Hematopoietic multipotent progenitor cell treated with erythropoietin and hydrocortisone succinate and interleukin-3 and kit ligand, for 6 days (in vitro differentiated cells): ENCODE results near the gene EPB41L4B.
"Not testable (repeated sequence)": the region's sequence is repeated elsewhere in the genome, so short reads cannot be mapped to it uniquely, and the experiment has no call there.

Experiments
- DNase-seq: peaks from one replicate; pipeline ENCODE4 v3.0.0-alpha.2; 2015

Gene EPB41L4B

DNA sequence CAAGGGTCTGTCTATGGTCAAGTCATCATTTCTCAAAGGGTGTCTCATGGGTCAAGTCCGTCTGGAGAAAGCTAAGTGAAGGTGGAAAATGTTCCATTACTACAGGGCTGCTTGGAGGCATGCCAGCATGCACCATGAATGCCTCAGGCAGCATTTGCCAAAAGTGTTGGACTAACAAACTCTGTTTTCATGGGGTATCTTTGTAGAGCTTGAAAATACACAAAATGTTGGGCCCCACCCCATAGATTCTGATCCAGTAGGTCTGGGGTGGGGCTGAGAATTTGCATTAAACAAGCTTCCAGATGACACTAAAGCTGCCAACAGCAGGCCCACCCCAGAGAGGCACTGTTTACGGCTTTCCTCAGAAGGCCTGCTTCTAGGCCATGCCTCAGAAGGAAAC is 78.8 kb downstream of the EPB41L4B start:
- no peak for DNase-seq

DNA sequence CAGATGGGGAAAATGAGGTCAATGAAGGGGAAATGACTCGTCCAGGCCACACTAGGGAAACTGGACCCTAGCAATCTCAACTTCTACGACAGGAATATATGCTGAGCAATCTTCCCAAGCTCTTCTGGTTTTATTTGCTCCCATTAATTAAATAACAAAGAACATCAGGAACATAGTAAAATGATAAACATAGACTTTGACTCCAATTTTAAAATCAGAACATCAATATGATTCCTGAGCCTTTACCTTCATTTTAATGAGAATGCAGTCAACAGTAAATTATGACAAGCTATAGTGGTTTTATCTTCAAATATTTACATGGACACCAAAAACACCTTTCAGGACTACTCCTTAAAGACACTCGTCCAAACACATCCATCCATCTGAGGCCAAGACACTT is 79.7 kb downstream of the EPB41L4B start:
- DNase-seq = no peak

- no peak for DNase-seq
These were observed 81.6 kb downstream of the EPB41L4B start for GRCh38 chr9:109239240-109239639.

DNA sequence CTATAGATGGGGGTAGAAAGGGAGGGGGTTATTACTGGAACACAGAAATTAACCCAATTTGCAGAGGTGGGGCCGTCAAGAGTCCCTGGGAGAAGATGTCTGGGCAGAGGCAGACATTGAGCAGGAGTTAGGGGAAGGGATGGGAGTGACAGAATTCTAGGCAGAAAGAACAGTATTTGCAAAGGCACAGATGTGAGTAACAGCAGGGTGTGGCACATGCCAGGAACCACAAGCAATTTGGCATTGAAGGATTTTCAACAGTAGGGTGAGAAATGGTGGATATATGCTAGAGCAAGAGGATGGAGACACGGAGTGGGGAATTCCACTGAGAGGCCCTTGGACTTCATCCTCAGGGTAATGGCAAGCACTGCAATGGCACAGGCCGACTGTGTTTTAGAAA is 82.2 kb downstream of the EPB41L4B start:
- no peak for DNase-seq

DNA sequence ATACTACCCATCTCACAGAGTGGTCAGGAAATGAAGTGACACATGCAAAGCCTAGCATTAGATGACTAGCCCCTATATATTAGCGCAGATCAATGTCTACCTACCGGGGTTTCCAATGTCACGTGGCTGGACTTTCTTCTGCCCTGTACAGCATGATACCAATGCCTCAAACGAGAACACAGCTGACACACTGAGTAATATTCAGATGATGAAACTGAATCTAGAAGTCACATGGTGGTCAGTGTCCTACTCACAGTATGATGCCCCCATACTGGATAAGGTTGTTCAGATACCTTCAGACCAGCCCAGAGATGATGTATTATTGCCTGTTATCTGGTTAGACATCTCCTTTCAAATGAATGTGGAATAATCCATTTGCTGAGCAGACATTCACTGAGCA is 82.7 kb downstream of the EPB41L4B start:
- DNase-seq = no peak

DNA sequence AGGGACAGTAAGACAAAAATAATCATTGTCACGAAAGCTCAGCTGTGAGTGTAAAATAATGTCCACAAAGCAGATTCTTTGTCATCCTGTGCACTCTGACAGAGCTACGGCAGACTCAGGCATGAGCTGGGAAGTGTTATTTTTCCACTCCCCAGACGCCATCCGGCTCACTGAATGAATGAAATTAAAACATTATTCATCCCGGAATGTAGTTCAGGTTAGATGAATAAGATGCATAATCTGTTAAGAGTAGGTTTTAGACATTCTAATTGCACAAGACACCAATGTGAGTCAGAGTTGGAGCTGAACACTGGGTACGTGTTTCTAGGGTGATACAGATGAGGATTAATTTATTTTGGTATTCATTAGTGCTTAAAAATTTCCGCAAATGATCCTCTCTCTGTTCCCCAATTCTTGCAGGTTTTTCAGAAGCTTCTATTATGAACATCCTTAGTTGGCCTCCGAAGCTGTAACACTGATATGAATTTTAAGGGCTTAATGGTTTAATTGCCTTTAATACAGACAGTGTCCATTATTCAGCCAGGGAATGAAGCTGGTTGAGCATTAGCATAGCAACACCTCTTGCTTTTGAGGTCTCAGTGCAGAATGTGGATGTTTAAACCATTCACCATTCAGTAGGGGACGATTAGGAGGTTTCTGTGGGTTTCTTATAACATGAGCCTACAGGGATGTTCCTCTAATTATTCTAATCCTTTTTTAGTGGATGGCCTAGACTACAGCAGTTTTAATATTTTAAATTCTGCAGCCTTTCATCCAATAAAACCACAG is 88.2 kb downstream of the EPB41L4B start:
- DNase-seq = no peak

DNA sequence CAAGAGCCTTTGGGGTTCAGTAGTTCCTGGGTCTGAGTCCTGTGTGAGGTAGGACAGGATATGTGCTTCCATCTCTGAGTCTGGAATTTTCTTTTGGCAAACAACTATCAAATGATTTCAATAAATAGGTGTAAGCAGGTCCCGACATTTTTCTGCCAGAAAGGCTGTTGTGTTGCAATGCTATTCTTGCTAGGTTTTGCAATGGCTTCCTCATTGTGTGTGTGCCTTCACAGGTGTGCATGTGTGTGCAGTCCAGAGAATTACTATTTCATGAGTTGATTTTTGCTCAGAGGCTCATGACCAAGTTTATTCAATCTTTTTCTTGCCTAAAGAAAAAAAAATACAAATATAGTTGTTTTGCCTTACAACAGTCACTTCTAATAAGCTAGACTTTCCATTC is 89.3 kb downstream of the EPB41L4B start:
- DNase-seq = no peak

GRCh38 chr9:109230277-109230676 is 90.6 kb downstream of the EPB41L4B start:
- no peak for DNase-seq

DNA sequence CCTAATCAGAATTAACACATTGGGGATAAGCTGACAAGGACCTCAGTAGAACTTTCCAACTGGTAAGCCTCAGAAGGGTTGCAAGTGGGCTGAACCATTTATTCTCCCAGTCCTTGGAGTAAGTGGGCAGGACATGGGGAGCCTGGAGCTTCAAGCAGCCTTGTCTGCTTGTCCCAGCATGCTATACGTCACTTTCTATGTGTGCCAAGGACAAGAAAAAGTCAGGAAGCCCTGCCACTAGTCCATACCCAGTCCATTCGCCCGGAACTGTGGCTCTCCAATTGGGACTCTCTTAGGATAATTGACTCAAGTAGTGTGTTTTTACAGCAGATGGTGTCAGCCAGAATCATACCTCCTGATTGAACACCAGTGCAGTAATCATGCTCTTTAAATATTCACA is 91.2 kb downstream of the EPB41L4B start:
- DNase-seq = no peak

DNA sequence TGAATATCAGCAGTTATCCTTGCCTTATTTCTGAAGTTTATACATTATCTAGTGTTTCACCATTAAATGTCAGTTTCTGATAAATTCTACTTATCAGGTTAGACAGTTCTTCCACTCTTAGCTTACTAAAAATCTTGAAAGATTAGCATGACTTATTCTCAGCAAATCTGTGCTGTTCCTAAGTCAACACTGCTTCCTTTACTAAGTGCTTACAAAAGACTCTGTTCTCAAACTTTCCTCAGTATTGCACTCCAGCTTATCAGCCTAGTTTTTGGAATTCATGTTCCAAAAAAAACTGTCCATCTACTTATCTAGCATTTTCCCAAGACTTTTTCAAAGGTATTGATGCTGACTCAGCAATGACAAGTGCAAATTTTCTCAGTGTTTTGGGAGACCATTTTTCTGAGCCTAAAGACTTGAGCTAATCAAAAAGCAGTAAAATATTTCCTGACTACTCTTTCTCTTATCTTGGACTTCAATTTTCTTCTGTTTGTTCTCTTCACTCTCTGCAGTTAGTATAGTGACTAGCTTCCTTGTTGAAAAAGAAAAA is 92.7 kb downstream of the EPB41L4B start:
- DNase-seq = no peak

- no peak for DNase-seq
These were observed 95.2 kb downstream of the EPB41L4B start for GRCh38 chr9:109225629-109226028.

DNA sequence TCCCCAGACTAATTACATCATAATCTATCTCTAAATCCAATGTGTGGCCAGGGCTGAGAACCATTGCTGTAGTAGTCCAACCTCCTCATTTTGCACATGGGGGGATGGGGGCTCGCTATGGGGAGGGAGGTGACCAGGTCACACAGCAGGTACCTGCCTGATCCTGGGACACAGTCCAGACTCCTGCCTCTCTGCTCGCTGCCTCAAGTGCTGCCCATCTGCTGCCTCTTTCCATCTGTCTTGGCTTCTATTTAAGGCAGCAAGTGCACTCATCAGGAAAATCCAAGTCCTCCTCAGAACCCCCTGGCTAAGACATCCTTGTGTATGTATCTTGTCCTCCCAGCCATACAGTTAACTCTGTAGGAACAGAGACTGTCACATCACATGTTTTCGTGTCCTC is 96.1 kb downstream of the EPB41L4B start:
- DNase-seq = no peak

- DNase-seq = not testable (repeated sequence)
These were observed 102.6 kb downstream of the EPB41L4B start for GRCh38 chr9:109218242-109218641.

GRCh38 chr9:109214414-109214813 is 106.4 kb downstream of the EPB41L4B start:
- no peak for DNase-seq

DNA sequence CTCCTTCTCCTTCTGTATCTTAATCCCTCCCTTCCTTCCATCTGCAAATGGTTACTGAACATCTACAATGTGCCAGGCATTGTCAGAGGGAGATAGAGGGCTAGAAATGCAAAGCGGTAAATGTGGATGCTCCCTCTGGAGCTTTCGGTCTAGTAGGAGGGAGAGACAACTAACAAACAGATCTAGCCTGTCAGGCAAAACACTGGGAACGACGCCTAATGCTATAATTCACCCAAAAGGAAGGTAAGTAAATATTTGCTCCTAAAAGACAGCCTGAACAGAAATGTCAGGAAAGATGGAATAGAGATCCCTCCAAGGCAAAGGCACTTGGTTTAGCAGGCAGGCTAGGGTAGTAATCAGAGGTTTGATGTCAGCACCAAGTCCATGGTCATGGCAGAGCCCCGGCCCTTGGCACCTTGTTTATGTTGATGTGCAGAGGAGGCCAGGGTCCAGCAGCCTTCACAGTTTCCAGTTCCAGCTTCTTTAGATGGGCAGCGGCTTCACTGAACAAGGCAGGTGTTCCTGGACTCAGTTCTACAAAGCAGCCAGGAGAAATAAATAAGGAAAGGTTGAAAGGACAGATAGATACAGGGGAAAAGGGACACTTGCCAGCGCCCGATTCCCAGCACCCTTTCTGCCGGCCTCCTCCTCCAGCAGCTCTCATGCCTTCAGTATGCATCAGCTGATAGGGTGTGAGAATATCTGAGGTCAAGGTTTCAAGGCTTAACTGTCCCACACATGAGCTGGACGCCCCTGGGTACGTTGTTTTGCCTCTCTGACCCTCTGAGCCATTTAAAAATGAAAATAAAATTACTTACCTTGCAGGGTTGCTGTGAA is 107.4 kb downstream of the EPB41L4B start:
- no peak for DNase-seq

GRCh38 chr9:109212768-109213167 is 108.1 kb downstream of the EPB41L4B start:
- DNase-seq = no peak

DNA sequence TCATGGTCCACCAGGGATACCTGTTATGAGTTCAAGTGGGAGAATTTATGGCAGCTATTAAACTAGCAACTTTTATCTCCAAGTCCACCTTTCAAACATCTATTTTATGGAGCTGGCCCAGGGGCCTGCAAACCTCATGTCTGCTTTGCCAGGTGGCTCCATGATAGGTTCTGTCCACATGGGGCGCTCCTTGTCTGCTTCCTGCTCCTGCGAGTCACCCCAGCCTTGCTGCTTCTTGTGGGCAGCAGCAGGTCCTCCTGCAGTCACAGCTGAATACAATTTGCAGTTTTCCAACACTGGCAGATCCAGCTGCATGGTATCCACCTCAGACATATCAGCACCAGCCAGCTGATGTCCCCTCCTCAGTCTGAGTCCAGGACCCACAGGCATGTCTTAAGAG is 114.2 kb downstream of the EPB41L4B start:
- peak; percentile 7 for DNase-seq

DNA sequence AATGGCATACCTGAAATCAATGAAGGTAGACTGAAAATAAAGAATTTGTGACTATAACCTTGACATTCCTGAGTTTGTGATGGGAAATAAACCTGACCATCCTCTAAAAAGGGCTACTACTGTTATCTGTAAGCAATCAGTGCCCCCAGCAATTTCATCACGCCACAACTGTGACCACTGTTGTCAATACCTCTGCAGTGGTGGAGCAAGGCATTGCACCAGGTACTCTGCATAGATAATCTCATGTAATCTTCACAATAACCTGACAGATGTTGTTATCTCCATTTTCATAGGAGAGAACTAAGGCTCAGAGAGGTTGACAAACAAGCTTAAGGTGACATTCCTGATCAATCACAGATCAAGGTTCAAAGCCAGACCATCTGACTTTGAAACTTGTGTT is 115.3 kb downstream of the EPB41L4B start:
- DNase-seq = no peak

DNA sequence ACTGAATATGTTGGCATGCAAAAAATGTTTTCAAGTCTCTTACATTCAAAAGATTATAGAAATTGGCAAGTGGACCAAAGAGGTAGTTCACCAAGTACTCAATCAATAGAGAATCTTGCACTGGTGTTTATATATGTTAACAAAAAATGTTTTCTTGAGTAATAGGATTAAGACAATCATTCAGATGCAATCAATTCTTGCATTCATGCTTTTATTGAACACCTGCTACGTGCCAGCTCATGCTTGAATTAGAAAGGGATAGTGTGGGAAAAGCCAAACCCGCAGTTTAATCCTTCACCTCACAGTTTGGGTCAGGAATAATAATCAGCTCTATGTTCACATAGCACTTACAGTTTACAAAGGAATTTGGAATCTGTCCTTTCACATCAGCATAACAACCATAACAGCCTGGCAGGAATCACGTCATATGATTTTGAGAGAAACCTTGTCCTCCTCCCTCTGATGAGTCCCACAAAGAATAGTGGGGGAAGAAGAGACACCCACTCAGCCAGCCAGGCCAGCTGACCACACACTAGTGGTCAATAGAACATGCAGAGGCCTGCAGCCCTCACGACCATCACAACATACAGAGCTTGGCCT is 117.0 kb downstream of the EPB41L4B start:
- DNase-seq = no peak

DNA sequence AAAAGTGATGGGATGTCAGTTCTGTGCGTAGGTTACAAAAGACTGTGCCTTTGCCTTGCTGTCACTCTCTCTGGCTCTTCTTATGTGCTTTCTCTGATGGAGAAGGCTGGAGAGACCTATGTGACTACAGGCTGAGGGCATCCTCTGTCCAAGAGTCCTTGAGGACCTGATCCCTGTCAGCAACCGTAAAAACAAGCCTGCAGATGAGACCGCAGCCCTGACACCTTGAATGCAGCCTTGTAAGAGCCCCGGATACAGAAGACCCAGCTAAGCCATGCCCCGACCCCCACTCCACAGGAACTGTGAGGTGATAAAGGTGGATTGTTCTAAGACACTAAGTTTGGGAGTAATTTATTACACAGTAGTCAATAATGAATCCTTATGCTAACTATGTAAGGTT is 121.2 kb downstream of the EPB41L4B start:
- no peak for DNase-seq

DNA sequence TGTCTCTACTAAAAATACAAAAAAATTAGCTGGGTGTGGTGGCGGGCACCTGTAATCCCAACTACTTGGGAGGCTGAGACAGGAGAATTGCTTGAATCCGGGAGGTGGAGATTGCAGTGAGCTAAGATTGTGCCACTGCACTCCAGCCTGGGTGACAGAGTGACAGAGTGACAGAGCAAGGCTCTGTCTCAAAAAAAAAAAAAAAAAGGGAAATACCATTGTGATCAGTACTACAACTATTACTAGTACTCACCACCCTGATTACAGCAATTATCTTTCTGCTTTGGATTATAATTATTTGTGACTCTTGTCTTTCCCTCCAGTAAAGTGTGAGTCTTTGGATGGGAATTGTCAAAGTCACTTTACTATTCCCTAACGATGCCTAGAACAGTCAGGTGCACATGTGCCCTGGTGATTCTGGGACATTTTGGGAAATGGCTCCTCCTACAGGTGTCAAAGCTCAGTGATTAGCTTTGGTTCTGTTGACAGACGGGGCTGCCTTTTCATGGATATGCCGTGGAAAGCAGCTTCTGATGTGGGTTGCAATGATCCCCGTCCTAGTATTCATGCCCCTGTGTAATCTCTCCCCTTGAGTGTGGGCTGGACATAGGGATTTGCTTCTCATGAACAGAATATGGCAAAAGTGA is 122.0 kb downstream of the EPB41L4B start:
- DNase-seq = peak; percentile 54

DNA sequence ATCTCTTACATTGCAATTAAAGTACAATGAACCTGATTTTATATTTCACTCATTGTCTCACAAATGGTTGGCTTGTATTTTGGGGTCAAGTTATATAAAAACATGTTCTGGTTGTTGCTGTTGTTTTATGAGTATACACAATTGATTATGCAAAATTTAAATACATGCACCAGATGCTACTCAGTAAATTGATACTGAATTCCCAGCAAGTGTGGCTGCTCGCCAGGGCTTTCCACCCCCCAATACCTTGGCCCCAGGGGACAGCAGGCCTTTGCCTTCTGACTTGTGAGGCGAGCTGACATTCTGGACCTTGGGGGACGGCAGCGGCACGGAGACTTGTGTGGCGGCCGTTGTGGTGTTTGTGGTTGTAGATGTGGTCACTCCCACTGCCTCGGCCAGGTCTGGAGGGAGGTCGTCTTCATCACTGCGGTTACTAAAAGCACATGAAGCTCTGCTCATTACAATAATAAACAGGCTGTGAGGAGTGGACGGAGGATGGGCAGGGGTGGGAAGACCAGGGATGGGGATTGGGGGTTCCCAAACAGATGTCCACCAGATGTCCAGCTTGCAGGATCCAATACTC is 126.8 kb downstream of the EPB41L4B start:
- no peak for DNase-seq
